Uterus (tissue), 2 donors: ENCODE data around the gene PPCDC.

Source experiments
- POLR2A ChIP-seq, 2 donors: fragments of 450-650 bp; IDR thresholded peaks; one replicate each; pipeline ENCODE4 v1.6.1; 2016; ENCODE audit warnings: antibody characterized with exemption in 2 of 2, mild to moderate bottlenecking in 1 of 2, moderate library complexity in 1 of 2
- TF ChIP-seq, protein P1 (sequence below), 4 experiments: fragments of 200-600 bp in 2 of 4; fragments of 450-650 bp in 2 of 4; sonication (generic) in 2 of 4; IDR thresholded peaks; one replicate each; pipeline ENCODE4 v1.5.1; 2016 to 2019; ENCODE audit warnings: antibody characterized with exemption in 4 of 4, mild to moderate bottlenecking in 2 of 4, moderate library complexity in 1 of 4

DNA sequence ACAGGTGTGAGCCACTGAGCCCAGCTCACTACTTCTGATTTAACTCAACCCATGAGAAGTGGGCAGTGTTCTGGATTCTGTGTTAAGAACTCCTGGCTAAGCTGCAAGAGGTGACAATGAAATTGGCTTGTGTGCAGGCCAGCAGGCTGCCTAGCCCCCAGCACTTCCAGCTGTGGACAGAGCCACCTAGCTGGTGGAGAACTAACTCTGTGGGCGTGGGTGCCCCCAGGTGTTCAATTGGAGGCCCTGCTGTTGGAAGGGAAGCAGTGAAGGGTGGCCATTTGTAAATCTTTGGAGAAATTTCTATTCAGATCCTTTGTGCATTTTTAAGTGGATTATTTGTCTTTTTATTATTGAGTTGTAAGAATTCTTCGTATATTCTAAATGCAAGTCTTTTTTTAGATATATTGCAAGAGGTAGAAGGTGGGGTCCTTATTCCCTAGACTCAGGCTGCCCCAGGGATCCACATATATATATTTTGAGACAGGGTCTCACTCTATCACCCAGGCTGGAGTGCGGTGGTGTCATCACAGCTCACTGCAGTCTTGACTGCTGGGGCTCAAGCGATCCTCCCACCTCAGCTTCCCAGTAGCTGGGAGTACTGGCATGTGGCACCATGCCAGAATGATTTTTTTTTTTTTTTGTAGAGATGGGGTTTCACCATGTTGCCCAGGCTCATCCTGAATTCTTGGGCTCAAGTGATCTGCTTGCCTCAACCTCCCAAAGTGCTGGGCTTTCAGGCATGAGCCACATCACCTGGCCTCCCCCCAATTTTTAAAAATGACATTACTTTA, 35.2 kb upstream of the PPCDC start:
- TF ChIP-seq, protein P1, sequence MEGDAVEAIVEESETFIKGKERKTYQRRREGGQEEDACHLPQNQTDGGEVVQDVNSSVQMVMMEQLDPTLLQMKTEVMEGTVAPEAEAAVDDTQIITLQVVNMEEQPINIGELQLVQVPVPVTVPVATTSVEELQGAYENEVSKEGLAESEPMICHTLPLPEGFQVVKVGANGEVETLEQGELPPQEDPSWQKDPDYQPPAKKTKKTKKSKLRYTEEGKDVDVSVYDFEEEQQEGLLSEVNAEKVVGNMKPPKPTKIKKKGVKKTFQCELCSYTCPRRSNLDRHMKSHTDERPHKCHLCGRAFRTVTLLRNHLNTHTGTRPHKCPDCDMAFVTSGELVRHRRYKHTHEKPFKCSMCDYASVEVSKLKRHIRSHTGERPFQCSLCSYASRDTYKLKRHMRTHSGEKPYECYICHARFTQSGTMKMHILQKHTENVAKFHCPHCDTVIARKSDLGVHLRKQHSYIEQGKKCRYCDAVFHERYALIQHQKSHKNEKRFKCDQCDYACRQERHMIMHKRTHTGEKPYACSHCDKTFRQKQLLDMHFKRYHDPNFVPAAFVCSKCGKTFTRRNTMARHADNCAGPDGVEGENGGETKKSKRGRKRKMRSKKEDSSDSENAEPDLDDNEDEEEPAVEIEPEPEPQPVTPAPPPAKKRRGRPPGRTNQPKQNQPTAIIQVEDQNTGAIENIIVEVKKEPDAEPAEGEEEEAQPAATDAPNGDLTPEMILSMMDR (IDR thresholded peaks at IDR 0.05): no peak
- no peak for TF ChIP-seq POLR2A (IDR thresholded peaks at IDR 0.05)
